Measurements from ENCODE around the gene LNX1. TPM values are rescaled to one million over a fixed set of nuclear protein-coding genes. Genes with fewer than 3 reads are reported as not detected.

The LNX1 gene
- total RNA-seq, 1 experiment from 2014 or later: 3.3 TPM

DNA sequence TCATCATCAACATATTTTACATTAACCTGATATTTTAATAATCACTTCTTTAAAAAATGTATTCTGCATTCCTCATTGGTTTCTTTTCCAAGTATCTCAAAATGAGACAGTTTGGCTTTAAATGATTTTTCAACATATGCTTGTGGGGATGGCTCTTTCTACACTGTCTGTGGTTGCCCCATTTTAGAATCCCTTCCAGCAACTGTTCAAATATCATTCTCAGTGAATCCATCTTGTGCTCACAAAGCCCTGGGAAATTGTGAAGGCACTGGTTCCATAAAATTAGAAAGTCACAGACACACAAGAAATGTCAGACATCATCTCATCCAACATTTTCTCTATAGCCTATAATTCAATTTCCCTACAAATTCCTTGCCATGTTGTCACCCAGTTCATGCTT is 103.5 kb downstream of the LNX1 start:
- Histone ChIP-seq H3K36me3 (ENCODE audit: control insufficient read depth in 1 of 2, insufficient read depth in 2 of 2, low read length in 2 of 2) (no peaks in the 10 kb centered on the region), H3K4me1 (ENCODE audit: control insufficient read depth in 1 of 2, insufficient read depth in 2 of 2, low read length in 2 of 2) (peaks cover 0 to 6% of the 10 kb centered on the region in 2 experiments; a peak in 1 of 4 replicates), H3K9me3 (ENCODE audit: control insufficient read depth in 1 of 2, insufficient read depth in 1 of 2, low read depth in 1 of 2, low read length in 2 of 2) (no peaks in the 10 kb centered on the region), H3K79me2 (ENCODE audit: insufficient read depth, low read length) (no peaks in the 10 kb centered on the region), H3K9me2 (ENCODE audit: insufficient read depth) (no peaks in the 10 kb centered on the region), H3K27me3 (ENCODE audit: insufficient read depth, low read length) (peaks cover 4% of the 10 kb centered on the region; the same call in 1 of the 2 replicates), H3K27ac (ENCODE audit: low read depth, low read length) (no peak overlapping the region), H3K9ac (ENCODE audit: low read length) (no peak overlapping the region), H4K20me1 (ENCODE audit: insufficient read depth) (no peaks in the 10 kb centered on the region), H3K4me3 (replicated peaks in 1 of 2; ENCODE audit: low read depth in 1 of 2, low read length in 2 of 2) (no peak overlapping the region), H2AFZ (ENCODE audit: low read depth, low read length, poor library complexity, severe bottlenecking) (no peak overlapping the region), H3K4me2 (ENCODE audit: low read length) (no peak overlapping the region)
- no TSS peak for BruUV-seq (replicated peaks)
- ChIA-PET POLR2A (no interaction called here), RAD21 (ENCODE audit: low non-redundant PET in 1 of 2, low total read pairs in 2 of 2, uncharacterized antibody in 2 of 2, unreplicated experiment in 2 of 2) (no interaction called here), CTCF (no interaction called here)
- ATAC-seq (no peak), DNase-seq (ENCODE audit: low read depth, low spot score) (no peak)
- TF ChIP-seq RAD21 (IDR thresholded peaks at IDR 0.05; ENCODE audit: low read depth): no peak
- no peak for TF ChIP-seq SP1 (IDR thresholded peaks at IDR 0.05; ENCODE audit: low read depth)
- TF ChIP-seq, protein P1, sequence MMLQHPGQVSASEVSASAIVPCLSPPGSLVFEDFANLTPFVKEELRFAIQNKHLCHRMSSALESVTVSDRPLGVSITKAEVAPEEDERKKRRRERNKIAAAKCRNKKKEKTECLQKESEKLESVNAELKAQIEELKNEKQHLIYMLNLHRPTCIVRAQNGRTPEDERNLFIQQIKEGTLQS (IDR thresholded peaks at IDR 0.05): no peak
- TF ChIP-seq, protein P2, sequence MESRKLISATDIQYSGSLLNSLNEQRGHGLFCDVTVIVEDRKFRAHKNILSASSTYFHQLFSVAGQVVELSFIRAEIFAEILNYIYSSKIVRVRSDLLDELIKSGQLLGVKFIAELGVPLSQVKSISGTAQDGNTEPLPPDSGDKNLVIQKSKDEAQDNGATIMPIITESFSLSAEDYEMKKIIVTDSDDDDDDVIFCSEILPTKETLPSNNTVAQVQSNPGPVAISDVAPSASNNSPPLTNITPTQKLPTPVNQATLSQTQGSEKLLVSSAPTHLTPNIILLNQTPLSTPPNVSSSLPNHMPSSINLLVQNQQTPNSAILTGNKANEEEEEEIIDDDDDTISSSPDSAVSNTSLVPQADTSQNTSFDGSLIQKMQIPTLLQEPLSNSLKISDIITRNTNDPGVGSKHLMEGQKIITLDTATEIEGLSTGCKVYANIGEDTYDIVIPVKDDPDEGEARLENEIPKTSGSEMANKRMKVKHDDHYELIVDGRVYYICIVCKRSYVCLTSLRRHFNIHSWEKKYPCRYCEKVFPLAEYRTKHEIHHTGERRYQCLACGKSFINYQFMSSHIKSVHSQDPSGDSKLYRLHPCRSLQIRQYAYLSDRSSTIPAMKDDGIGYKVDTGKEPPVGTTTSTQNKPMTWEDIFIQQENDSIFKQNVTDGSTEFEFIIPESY (IDR thresholded peaks at IDR 0.05; ENCODE audit: extremely low read depth, insufficient replicate concordance, low read length): no peak
- TF ChIP-seq, protein P3, sequence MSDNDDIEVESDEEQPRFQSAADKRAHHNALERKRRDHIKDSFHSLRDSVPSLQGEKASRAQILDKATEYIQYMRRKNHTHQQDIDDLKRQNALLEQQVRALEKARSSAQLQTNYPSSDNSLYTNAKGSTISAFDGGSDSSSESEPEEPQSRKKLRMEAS (IDR thresholded peaks at IDR 0.05): no peak
- no peak for TF ChIP-seq TCF7L2 (IDR thresholded peaks at IDR 0.05; ENCODE audit: borderline replicate concordance, extremely low read depth, insufficient read depth, insufficient read length)
- TF ChIP-seq ELF1 (IDR thresholded peaks at IDR 0.05; ENCODE audit: borderline replicate concordance, low read depth): no peak
- no peak for TF ChIP-seq ZNF274 (IDR thresholded peaks at IDR 0.05; ENCODE audit: low read depth, low read length)
- TF ChIP-seq EZH2 (IDR thresholded peaks at IDR 0.05): no peak
- TF ChIP-seq ZFX (IDR thresholded peaks at IDR 0.05): no peak
- no peak for TF ChIP-seq CBX3 (IDR thresholded peaks at IDR 0.05; ENCODE audit: low read depth)
- no peak for TF ChIP-seq POLR2A (IDR thresholded peaks at IDR 0.05; ENCODE audit: borderline replicate concordance, extremely low read depth, insufficient read depth, insufficient read length)
- no peak for TF ChIP-seq JUND (IDR thresholded peaks at IDR 0.05)
- intact Hi-C loops (cut with micrococcal nuclease): no loop called here

Data from HCT116 (cell line).